ENCODE measurements around the gene BNC2. TPM values are rescaled to one million over a fixed set of nuclear protein-coding genes. Genes with fewer than 3 reads are reported as not detected.

Gene BNC2
- total RNA-seq, 2 donors from 2014 or later: 0.99 to 1.8 TPM

GRCh38 chr9:16559418-16560188 lies 310.9 kb downstream of the BNC2 start:
- DNase-seq (peak in 2 of 4 donors; percentile 14), ATAC-seq (no peak)
- H3K36me3 ChIP-seq (replicated peaks in 1 of 2; ENCODE audit: insufficient read depth in 1 of 2, low read depth in 2 of 2): no peaks in the 10 kb centered on the region
- no peak overlapping the region for H3K27ac ChIP-seq
- TF ChIP-seq CTCF (IDR thresholded peaks at IDR 0.05): no peak
- TF ChIP-seq POLR2A (IDR thresholded peaks at IDR 0.05): no peak
- no peak overlapping the region for H3K4me3 ChIP-seq
- WGBS, 2 donors: 34 to 44% methylated on average over 6 of the region's 6 CpGs
- no peaks in the 10 kb centered on the region for H3K27me3 ChIP-seq
- H3K4me1 ChIP-seq: no peaks in the 10 kb centered on the region
- intact Hi-C loops (cut with DNase I): no loop called here
- H3K9me3 ChIP-seq: no peaks in the 10 kb centered on the region

- DNase-seq: no peak
- WGBS, 2 donors: 42 to 94% methylated on average over 1 of the region's 1 CpG
- no peak for ATAC-seq
- Histone ChIP-seq H3K36me3 (replicated peaks in 1 of 2; ENCODE audit: insufficient read depth in 1 of 2, low read depth in 2 of 2) (no peaks in the 10 kb centered on the region), H3K4me3 (no peak overlapping the region), H3K27me3 (no peaks in the 10 kb centered on the region), H3K4me1 (no peaks in the 10 kb centered on the region), H3K27ac (no peak overlapping the region), H3K9me3 (no peaks in the 10 kb centered on the region)
- intact Hi-C loops (cut with DNase I): no loop called here
- TF ChIP-seq POLR2A (IDR thresholded peaks at IDR 0.05) (no peak), CTCF (IDR thresholded peaks at IDR 0.05) (no peak)
Observed at GRCh38 chr9:16555802-16556201, 314.7 kb downstream of the BNC2 start.

GRCh38 chr9:16553869-16554540 lies 316.5 kb downstream of the BNC2 start:
- intact Hi-C loops (cut with DNase I): no loop called here
- H3K4me1 ChIP-seq: no peaks in the 10 kb centered on the region
- H3K27ac ChIP-seq: no peak overlapping the region
- WGBS, 2 donors: 58 to 67% methylated on average over 7 of the region's 7 CpGs
- TF ChIP-seq POLR2A (IDR thresholded peaks at IDR 0.05) (no peak), CTCF (IDR thresholded peaks at IDR 0.05) (no peak)
- no peaks in the 10 kb centered on the region for H3K36me3 ChIP-seq (replicated peaks in 1 of 2; ENCODE audit: insufficient read depth in 1 of 2, low read depth in 2 of 2)
- DNase-seq (no peak), ATAC-seq (no peak)
- no peaks in the 10 kb centered on the region for H3K9me3 ChIP-seq
- no peaks in the 10 kb centered on the region for H3K27me3 ChIP-seq
- H3K4me3 ChIP-seq: no peak overlapping the region

- Histone ChIP-seq H3K27ac (no peak overlapping the region), H3K9me3 (no peaks in the 10 kb centered on the region), H3K4me1 (no peaks in the 10 kb centered on the region), H3K36me3 (replicated peaks in 1 of 2; ENCODE audit: insufficient read depth in 1 of 2, low read depth in 2 of 2) (no peaks in the 10 kb centered on the region), H3K27me3 (no peaks in the 10 kb centered on the region), H3K4me3 (no peak overlapping the region)
- intact Hi-C loops (cut with DNase I): no loop called here
- ATAC-seq: no peak
- DNase-seq: no peak
- 59 to 82% methylated on average over 4 to 15 of the region's 15 CpGs for WGBS, 2 donors
- TF ChIP-seq CTCF (IDR thresholded peaks at IDR 0.05) (no peak), POLR2A (IDR thresholded peaks at IDR 0.05) (no peak)
Observed at GRCh38 chr9:16552252-16552651, 318.2 kb downstream of the BNC2 start.
